HG02973 (cell line): Measurements from ENCODE around the gene MUS81.

Experiments used
- ATAC-seq: cut with Tn5 transposase; IDR thresholded peaks from one replicate; pipeline ENCODE4 v1.9.1; 2021; ENCODE audit warnings: moderate library complexity; ENCODE audit not compliant: unreplicated experiment

MUS81 gene

GRCh38 chr11:65871811-65872548 lies 11.7 kb downstream of the MUS81 start:
- ATAC-seq = no peak

- ATAC-seq = no peak
Measured at GRCh38 chr11:65872586-65873317, 12.5 kb downstream of the MUS81 start, which contains the start of gene EFEMP2. EFEMP2 (minus strand) TSS chr11:65872800; CDS start chr11:65872354, 446 bp downstream.

GRCh38 chr11:65873318-65874156 lies 13.3 kb downstream of the MUS81 start:
- peak; percentile 64 for ATAC-seq

- ATAC-seq = no peak
Measured at GRCh38 chr11:65879617-65880016, 19.4 kb downstream of the MUS81 start, which contains the start of gene CTSW. CTSW (plus strand) TSS chr11:65879837; CDS start chr11:65879855, 18 bp downstream.

- ATAC-seq = no peak
Measured at GRCh38 chr11:65880027-65880426, 19.8 kb downstream of the MUS81 start.

GRCh38 chr11:65880844-65881421 lies 20.7 kb downstream of the MUS81 start:
- no peak for ATAC-seq

GRCh38 chr11:65882120-65883057 lies 22.2 kb downstream of the MUS81 start:
- no peak for ATAC-seq

- ATAC-seq = no peak
Measured at GRCh38 chr11:65883058-65883761, 23.0 kb downstream of the MUS81 start.

- no peak for ATAC-seq
Measured at GRCh38 chr11:65883786-65884715, 23.8 kb downstream of the MUS81 start.

- ATAC-seq = no peak
Measured at GRCh38 chr11:65884716-65885092, 24.5 kb downstream of the MUS81 start.

GRCh38 chr11:65885231-65885630 lies 25.0 kb downstream of the MUS81 start:
- ATAC-seq = no peak

- no peak for ATAC-seq
Measured at GRCh38 chr11:65885808-65886536, 25.7 kb downstream of the MUS81 start.

- ATAC-seq = no peak
Measured at GRCh38 chr11:65886826-65887722, 26.8 kb downstream of the MUS81 start.

GRCh38 chr11:65887723-65888162 lies 27.5 kb downstream of the MUS81 start:
- ATAC-seq = no peak

GRCh38 chr11:65888163-65888814 lies 28.1 kb downstream of the MUS81 start, which contains the start of gene FIBP:
FIBP (minus strand) TSS chr11:65888471; CDS start chr11:65888418, 53 bp downstream.
- peak; percentile 43 for ATAC-seq
